Mammary epithelial cell (primary cell): ENCODE measurements around the gene MLYCD.

Experiments
- EZH2 ChIP-seq: IDR thresholded peaks from 2 replicates; pipeline ENCODE4 v1.6.1; 2012; ENCODE audit warnings: low read length, inconsistent platforms, borderline replicate concordance
- TF ChIP-seq, protein P1 (sequence below), 2 donors: IDR thresholded peaks in 1 of 2; conservative IDR thresholded peaks in 1 of 2; 2 replicates each; pipeline ENCODE4 v1.5.1; 2011 to 2012; ENCODE audit warnings: inconsistent platforms in 2 of 2, low read length in 2 of 2, mild to moderate bottlenecking in 2 of 2, control low read depth in 1 of 2, low read depth in 1 of 2; ENCODE audit not compliant: insufficient read depth in 1 of 2; ENCODE audit errors: extremely low read depth in 1 of 2

DNA sequence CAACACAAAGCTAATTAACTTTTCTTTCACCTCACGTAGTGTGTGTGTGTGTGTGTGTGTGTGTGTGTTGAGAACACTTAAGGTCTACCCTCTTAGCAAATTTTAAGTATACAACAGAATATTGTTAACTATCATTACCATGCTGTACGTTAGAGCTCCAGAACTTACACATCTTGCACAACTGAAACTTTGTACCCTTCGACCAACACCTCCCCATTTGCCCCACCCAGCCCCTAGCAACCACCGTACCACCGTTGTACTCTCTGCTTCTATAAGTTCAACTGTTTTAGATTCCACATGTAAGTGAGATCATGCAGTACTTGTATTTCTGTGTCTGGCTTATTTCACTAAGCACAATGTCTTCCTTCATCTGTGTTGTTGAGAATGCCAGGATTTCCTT, 28.1 kb upstream of the MLYCD start:
- TF ChIP-seq, protein P1, sequence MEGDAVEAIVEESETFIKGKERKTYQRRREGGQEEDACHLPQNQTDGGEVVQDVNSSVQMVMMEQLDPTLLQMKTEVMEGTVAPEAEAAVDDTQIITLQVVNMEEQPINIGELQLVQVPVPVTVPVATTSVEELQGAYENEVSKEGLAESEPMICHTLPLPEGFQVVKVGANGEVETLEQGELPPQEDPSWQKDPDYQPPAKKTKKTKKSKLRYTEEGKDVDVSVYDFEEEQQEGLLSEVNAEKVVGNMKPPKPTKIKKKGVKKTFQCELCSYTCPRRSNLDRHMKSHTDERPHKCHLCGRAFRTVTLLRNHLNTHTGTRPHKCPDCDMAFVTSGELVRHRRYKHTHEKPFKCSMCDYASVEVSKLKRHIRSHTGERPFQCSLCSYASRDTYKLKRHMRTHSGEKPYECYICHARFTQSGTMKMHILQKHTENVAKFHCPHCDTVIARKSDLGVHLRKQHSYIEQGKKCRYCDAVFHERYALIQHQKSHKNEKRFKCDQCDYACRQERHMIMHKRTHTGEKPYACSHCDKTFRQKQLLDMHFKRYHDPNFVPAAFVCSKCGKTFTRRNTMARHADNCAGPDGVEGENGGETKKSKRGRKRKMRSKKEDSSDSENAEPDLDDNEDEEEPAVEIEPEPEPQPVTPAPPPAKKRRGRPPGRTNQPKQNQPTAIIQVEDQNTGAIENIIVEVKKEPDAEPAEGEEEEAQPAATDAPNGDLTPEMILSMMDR (conservative IDR thresholded peaks at IDR 0.05 in 1 of 2, IDR thresholded peaks at IDR 0.05 in 1 of 2; ENCODE audit: extremely low read depth in 1 of 2, insufficient read depth in 1 of 2, low read depth in 1 of 2, low read length in 2 of 2), result no peak
- no peak for TF ChIP-seq EZH2
